Measurements from ENCODE around the gene SHCBP1L. TPM values are rescaled to one million over a fixed set of nuclear protein-coding genes. Genes with fewer than 3 reads are reported as not detected.
"Not testable (repeated sequence)": the region's sequence is repeated elsewhere in the genome, so short reads cannot be mapped to it uniquely, and the experiment has no call there.

Gene SHCBP1L
- total RNA-seq, 1 donor from 2014 or later, result not detected

DNA sequence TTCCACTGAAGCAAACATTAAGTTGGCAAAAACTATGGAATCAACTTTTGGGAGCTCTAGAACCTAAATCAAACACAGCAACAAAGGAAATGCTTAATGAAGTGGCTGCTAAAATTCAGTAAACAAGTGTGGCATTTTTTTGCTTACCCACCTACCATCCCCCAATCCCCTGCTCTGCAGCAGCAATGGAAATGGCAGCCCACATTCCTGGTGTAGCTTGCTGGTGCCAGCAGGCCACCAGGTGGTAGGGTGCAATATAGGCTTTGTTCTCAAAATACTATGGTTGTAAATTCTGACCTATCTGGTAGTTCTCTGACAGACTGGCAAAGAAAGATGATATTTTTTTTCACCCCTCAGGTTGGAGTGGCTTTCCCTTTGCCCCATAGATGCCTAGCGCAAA lies 42.8 kb downstream of the SHCBP1L start:
- no peak overlapping the region for H3K27ac Mint-ChIP-seq
- CTCF ChIA-PET, result no interaction called here
- H3K36me3 Mint-ChIP-seq (ENCODE audit: low read depth), result no peaks in the 10 kb centered on the region
- peaks cover 12% of the 10 kb centered on the region for H3K27me3 Mint-ChIP-seq
- H3K4me3 Mint-ChIP-seq, result no peak overlapping the region
- POLR2A ChIA-PET, result no interaction called here
- ATAC-seq (ENCODE audit: low read depth), result no peak
- DNase-seq, result no peak
- TF ChIP-seq, protein P1, sequence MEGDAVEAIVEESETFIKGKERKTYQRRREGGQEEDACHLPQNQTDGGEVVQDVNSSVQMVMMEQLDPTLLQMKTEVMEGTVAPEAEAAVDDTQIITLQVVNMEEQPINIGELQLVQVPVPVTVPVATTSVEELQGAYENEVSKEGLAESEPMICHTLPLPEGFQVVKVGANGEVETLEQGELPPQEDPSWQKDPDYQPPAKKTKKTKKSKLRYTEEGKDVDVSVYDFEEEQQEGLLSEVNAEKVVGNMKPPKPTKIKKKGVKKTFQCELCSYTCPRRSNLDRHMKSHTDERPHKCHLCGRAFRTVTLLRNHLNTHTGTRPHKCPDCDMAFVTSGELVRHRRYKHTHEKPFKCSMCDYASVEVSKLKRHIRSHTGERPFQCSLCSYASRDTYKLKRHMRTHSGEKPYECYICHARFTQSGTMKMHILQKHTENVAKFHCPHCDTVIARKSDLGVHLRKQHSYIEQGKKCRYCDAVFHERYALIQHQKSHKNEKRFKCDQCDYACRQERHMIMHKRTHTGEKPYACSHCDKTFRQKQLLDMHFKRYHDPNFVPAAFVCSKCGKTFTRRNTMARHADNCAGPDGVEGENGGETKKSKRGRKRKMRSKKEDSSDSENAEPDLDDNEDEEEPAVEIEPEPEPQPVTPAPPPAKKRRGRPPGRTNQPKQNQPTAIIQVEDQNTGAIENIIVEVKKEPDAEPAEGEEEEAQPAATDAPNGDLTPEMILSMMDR (IDR thresholded peaks at IDR 0.05), result no peak
- H3K9me3 Mint-ChIP-seq, result peaks cover 5% of the 10 kb centered on the region
- H3K4me1 Mint-ChIP-seq, result no peaks in the 10 kb centered on the region
- intact Hi-C loops (cut with micrococcal nuclease), result no loop called here

DNA sequence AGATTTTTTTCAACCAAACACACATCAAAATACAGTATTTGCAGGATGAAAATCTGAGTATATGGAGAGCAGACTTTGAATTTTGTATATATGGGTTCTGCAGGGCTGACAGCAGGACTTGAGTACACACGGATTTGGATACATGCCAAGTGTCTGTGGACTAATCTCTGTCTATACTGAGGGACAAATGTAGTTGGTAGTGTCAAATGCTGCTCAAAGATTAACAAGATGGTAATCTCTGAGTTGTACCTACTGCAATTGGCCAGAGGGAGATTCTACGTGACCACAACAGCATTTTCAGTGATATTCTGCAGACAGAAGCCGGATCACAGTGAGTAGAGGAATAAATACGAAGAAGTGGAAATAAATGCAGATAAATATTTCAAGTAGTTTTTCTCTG lies 43.4 kb downstream of the SHCBP1L start:
- intact Hi-C loops (cut with micrococcal nuclease), result no loop called here
- DNase-seq, result no peak
- TF ChIP-seq, protein P1 (IDR thresholded peaks at IDR 0.05), result no peak
- H3K4me3 Mint-ChIP-seq, result no peak overlapping the region
- ChIA-PET POLR2A (no interaction called here), CTCF (no interaction called here)
- H3K4me1 Mint-ChIP-seq, result no peaks in the 10 kb centered on the region
- H3K27me3 Mint-ChIP-seq, result peaks cover 12% of the 10 kb centered on the region
- ATAC-seq (ENCODE audit: low read depth), result no peak
- H3K27ac Mint-ChIP-seq, result no peak overlapping the region
- H3K9me3 Mint-ChIP-seq, result peaks cover 5% of the 10 kb centered on the region
- no peaks in the 10 kb centered on the region for H3K36me3 Mint-ChIP-seq (ENCODE audit: low read depth)

DNA sequence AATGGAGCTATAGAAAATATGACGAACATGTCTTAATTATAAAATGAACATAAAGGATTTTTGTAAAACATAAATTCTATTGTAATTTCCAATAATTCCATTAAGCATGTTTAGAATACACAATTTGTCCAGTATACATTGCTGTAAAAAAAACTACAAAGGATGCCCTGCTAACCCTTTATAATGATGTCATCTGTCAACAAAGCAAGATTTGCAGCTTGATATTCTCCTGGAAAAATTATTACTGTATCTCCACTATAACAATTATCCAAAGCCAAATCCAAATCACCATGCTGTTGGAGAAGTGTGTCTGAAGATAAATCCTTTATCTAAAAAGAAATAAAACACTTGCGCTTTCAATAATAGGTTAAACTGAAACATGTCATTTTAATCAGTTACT lies 47.6 kb downstream of the SHCBP1L start:
- TF ChIP-seq, protein P1 (IDR thresholded peaks at IDR 0.05), result no peak
- Mint-ChIP-seq H3K36me3 (ENCODE audit: low read depth) (no peaks in the 10 kb centered on the region), H3K27ac (no peak overlapping the region), H3K4me1 (no peaks in the 10 kb centered on the region), H3K9me3 (no peaks in the 10 kb centered on the region), H3K27me3 (peaks cover 2% of the 10 kb centered on the region), H3K4me3 (no peak overlapping the region)
- POLR2A ChIA-PET, result no interaction called here
- CTCF ChIA-PET, result no interaction called here
- DNase-seq (no peak), ATAC-seq (ENCODE audit: low read depth) (no peak)
- intact Hi-C loops (cut with micrococcal nuclease), result no loop called here

DNA sequence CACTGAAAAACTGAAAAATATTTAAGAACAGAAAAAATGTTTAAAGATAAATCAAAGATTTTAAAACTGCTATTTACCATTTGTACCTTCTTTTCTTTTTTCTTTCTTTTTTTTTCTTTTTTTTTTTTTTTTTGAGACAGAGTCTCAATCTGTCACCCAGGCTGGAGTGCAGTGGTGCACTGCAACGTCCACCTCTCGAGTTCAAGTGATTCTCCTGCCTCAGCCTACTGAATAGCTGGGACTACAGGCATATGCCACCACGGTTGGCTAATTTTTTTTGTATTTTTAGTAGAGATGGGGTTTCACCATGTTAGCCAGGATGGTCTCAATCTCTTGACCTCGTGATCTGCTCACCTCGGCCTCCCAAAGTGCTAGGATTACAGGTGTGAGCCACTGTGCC lies 51.0 kb downstream of the SHCBP1L start:
- POLR2A ChIA-PET; CTCF ChIA-PET; H3K27ac Mint-ChIP-seq; H3K27me3 Mint-ChIP-seq; ATAC-seq (ENCODE audit: low read depth); intact Hi-C loops (cut with micrococcal nuclease); H3K36me3 Mint-ChIP-seq (ENCODE audit: low read depth); H3K4me1 Mint-ChIP-seq; H3K4me3 Mint-ChIP-seq; H3K9me3 Mint-ChIP-seq; DNase-seq: not testable (repeated sequence)

DNA sequence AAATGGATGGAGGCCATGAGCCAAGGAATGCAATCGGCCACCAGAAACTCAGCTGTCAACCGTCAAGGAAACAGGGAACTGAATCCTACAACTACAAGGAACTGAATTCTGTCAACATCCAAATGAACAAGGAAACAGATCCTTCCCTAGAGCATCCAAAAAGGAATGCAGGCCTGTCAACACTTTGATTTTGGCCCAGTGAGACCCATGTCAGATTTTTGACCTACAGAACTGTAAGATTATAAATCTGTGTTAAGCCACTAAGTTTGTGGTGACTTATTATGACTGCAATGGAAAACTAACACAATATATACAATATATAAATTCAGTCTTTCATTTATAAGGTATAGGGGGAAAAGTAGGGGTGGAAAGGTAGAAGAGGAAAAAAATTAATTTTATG lies 55.3 kb downstream of the SHCBP1L start:
- Mint-ChIP-seq H3K36me3 (ENCODE audit: low read depth) (no peaks in the 10 kb centered on the region), H3K4me3 (no peak overlapping the region), H3K27ac (no peak overlapping the region), H3K4me1 (no peaks in the 10 kb centered on the region), H3K27me3 (no peaks in the 10 kb centered on the region), H3K9me3 (peaks cover 4% of the 10 kb centered on the region)
- ChIA-PET CTCF (no interaction called here), POLR2A (no interaction called here)
- intact Hi-C loops (cut with micrococcal nuclease), result no loop called here
- TF ChIP-seq, protein P1 (IDR thresholded peaks at IDR 0.05), result no peak
- DNase-seq, result no peak
- no peak for ATAC-seq (ENCODE audit: low read depth)

DNA sequence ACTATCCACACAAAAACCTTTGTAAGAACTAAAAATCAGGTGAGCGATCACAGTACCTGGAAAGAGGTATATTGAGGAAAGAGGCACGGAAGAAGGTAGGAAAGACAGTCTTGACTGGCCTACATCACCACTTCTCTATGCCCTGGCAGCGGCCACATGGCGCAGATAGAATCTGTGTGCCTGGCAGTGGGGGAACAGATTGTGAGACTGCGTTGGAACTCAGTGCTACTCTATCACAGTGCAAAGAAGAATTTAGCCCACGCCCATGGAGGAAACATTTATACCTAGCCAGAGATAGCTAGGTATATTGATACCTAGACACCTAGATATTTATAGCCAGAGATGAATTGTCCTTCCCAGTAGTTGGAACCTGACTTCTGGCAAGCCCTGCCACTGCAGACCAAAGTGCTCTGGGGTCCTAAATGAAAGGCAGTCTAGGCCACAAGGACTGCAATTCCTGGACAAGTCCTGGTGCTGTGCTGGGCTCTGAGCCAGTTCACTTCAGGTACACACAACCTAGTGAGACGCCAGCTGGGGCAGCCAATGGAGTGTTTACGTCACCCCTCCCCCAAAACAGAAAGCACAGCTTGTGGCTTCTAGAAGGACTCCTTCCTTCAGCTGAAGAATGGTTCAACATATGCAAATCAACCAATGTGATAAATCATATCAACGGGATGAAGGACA lies 61.9 kb downstream of the SHCBP1L start:
- TF ChIP-seq, protein P1 (IDR thresholded peaks at IDR 0.05), result no peak
- Mint-ChIP-seq H3K27me3 (peaks cover 2% of the 10 kb centered on the region), H3K36me3 (ENCODE audit: low read depth) (peaks cover 34% of the 10 kb centered on the region), H3K27ac (no peak overlapping the region), H3K4me1 (peaks cover 1% of the 10 kb centered on the region), H3K9me3 (peaks cover 4% of the 10 kb centered on the region), H3K4me3 (no peak overlapping the region)
- no peak for ATAC-seq (ENCODE audit: low read depth)
- CTCF ChIA-PET, result no interaction called here
- DNase-seq, result no peak
- POLR2A ChIA-PET, result no interaction called here
- intact Hi-C loops (cut with micrococcal nuclease), result no loop called here
